CD4-positive, alpha-beta T cell (primary cell): ENCODE data around the gene KIAA2012. TPM values are rescaled to one million over a fixed set of nuclear protein-coding genes. Genes with fewer than 3 reads are reported as not detected.

Experiments used
- ATAC-seq: fragments of 200-7000 bp; cut with Tn5 transposase; one replicate; pipeline ENCODE4 v1.10.0; 2022; ENCODE audit warnings: mild to moderate bottlenecking; ENCODE audit not compliant: poor library complexity
- CTCF ChIA-PET: fragments of 350-600 bp; sonication (Branson Sonifier 250); formaldehyde crosslinking; loops from one replicate; lab custom pipeline; 2021; ENCODE audit warnings: antibody characterized with exemption, inconsistent platforms; lab: Charles Lee
- POLR2A ChIA-PET: fragments of 350-600 bp; sonication (Branson Sonifier 250); formaldehyde crosslinking; loops from one replicate; lab custom pipeline; 2021; ENCODE audit warnings: antibody characterized with exemption, inconsistent platforms; lab: Charles Lee
- DNase-seq, 14 experiments: peaks; one replicate each; pipeline ENCODE4 v3.0.0-alpha.2; 2013 to 2020; ENCODE audit warnings: mixed read lengths in 2 of 14
- H3K27ac ChIP-seq, 2 donors: one replicate each; pipeline versions ENCODE4 v1.5.1 to v1.7.0; 2013; ENCODE audit warnings: low read length in 2 of 2, low read depth in 1 of 2, mild to moderate bottlenecking in 1 of 2
- H3K27me3 ChIP-seq, 2 experiments: 1 replicate in 1 of 2; 2 replicates in 1 of 2; pipeline versions ENCODE4 v1.6.1 to v1.7.0; 2013; ENCODE audit warnings: low read length in 2 of 2, control low read depth in 1 of 2, mild to moderate bottlenecking in 1 of 2, moderate library complexity in 1 of 2; ENCODE audit not compliant: insufficient read depth in 2 of 2, control insufficient read depth in 1 of 2
- H3K36me3 ChIP-seq: one replicate; pipeline ENCODE4 v1.6.1; 2013; ENCODE audit warnings: low read length, control low read depth; ENCODE audit not compliant: insufficient read depth
- H3K4me1 ChIP-seq: one replicate; pipeline ENCODE4 v1.6.1; 2013; ENCODE audit warnings: low read length, control low read depth; ENCODE audit not compliant: insufficient read depth
- H3K4me3 ChIP-seq: one replicate; pipeline ENCODE4 v1.5.1; 2013; ENCODE audit warnings: mild to moderate bottlenecking, low read length, moderate library complexity
- H3K9me3 ChIP-seq, 2 experiments: 1 replicate in 1 of 2; 2 replicates in 1 of 2; pipeline versions ENCODE4 v1.6.1 to v1.7.0; 2013; ENCODE audit warnings: low read length in 2 of 2, mild to moderate bottlenecking in 2 of 2, control low read depth in 1 of 2, moderate library complexity in 1 of 2; ENCODE audit not compliant: control insufficient read depth in 1 of 2, insufficient read depth in 1 of 2
- H3K27ac Mint-ChIP-seq: one replicate; pipeline ENCODE4 v1.8.0; 2020; ENCODE audit warnings: mixed read lengths
- H3K27me3 Mint-ChIP-seq: one replicate; pipeline ENCODE4 v1.8.0; 2021; ENCODE audit warnings: mixed read lengths
- H3K36me3 Mint-ChIP-seq: one replicate; pipeline ENCODE4 v1.8.0; 2021; ENCODE audit warnings: low read depth, mixed read lengths
- H3K4me1 Mint-ChIP-seq: one replicate; pipeline ENCODE4 v1.8.0; 2021; ENCODE audit warnings: low read depth, mixed read lengths
- H3K4me3 Mint-ChIP-seq: one replicate; pipeline ENCODE4 v1.8.0; 2020; ENCODE audit warnings: mild to moderate bottlenecking, mixed read lengths
- H3K9me3 Mint-ChIP-seq: one replicate; pipeline ENCODE4 v1.8.0; 2020; ENCODE audit warnings: mixed read lengths
- CTCF ChIP-seq: fragments of 200-600 bp; IDR thresholded peaks from one replicate; pipeline ENCODE4 v1.8.0; 2022; ENCODE audit warnings: antibody characterized with exemption, mild to moderate bottlenecking
- intact Hi-C, 2 experiments: fragments of 100-400 bp; cut with DNase I in 1 of 2; cut with micrococcal nuclease in 1 of 2; formaldehyde crosslinking; loops; one replicate each; pipeline versions ENCODE4 v1.15.1 to v1.9.0; 2023 to 2025; cut with DNase I, micrococcal nuclease
- total RNA-seq, 174 experiments: library from RNA in 2 of 174; stranded (reverse) in 2 of 174; gene quantifications; one replicate each; pipeline ENCODE4 v1.2.3 and lab custom pipeline; 2021 to 2026

Gene KIAA2012
- total RNA-seq, 2 experiments from 2014 or later: not detected

GRCh38 chr2:202072226-202072625 is 829 bp upstream of the KIAA2012 start:
- no peak for ATAC-seq

GRCh38 chr2:202074324-202074723 is 1.3 kb downstream of the KIAA2012 start:
- peaks cover 4% of the 10 kb centered on the region for H3K27me3 Mint-ChIP-seq
- H3K27ac Mint-ChIP-seq: no peak overlapping the region
- no peaks in the 10 kb centered on the region for H3K4me1 Mint-ChIP-seq
- DNase-seq: no peak
- Histone ChIP-seq H3K4me1 (no peaks in the 10 kb centered on the region), H3K4me3 (no peak overlapping the region), H3K27ac (no peak overlapping the region), H3K27me3 (no peaks in the 10 kb centered on the region), H3K9me3 (no peaks in the 10 kb centered on the region), H3K36me3 (no peaks in the 10 kb centered on the region)
- no peak for TF ChIP-seq CTCF
- H3K36me3 Mint-ChIP-seq: no peaks in the 10 kb centered on the region
- ATAC-seq: no peak
- POLR2A ChIA-PET: no interaction called here
- intact Hi-C loops: no loop called here
- CTCF ChIA-PET: no interaction called here
- H3K4me3 Mint-ChIP-seq: no peak overlapping the region
- no peaks in the 10 kb centered on the region for H3K9me3 Mint-ChIP-seq

More at GRCh38 chr2:202072226-202072625, 829 bp upstream of the KIAA2012 start:
- no peaks in the 10 kb centered on the region for H3K27me3 ChIP-seq
- H3K36me3 ChIP-seq: no peaks in the 10 kb centered on the region
- Mint-ChIP-seq H3K9me3 (no peaks in the 10 kb centered on the region), H3K4me1 (no peaks in the 10 kb centered on the region), H3K36me3 (no peaks in the 10 kb centered on the region), H3K27me3 (peaks cover 4% of the 10 kb centered on the region), H3K27ac (no peak overlapping the region), H3K4me3 (no peak overlapping the region)
- no peaks in the 10 kb centered on the region for H3K4me1 ChIP-seq
- DNase-seq: no peak
- ChIA-PET POLR2A (no interaction called here), CTCF (no interaction called here)
- no peak overlapping the region for H3K27ac ChIP-seq
- no peak for TF ChIP-seq CTCF
- H3K4me3 ChIP-seq: no peak overlapping the region
- H3K9me3 ChIP-seq: no peaks in the 10 kb centered on the region
- intact Hi-C loops: no loop called here

GRCh38 chr2:202079310-202079709 is 6.3 kb downstream of the KIAA2012 start:
- DNase-seq: no peak
- H3K36me3 Mint-ChIP-seq: no peaks in the 10 kb centered on the region
- Histone ChIP-seq H3K27me3 (no peaks in the 10 kb centered on the region), H3K4me3 (no peak overlapping the region), H3K36me3 (no peaks in the 10 kb centered on the region), H3K9me3 (no peaks in the 10 kb centered on the region), H3K27ac (no peak overlapping the region), H3K4me1 (no peaks in the 10 kb centered on the region)
- POLR2A ChIA-PET: no interaction called here
- no peak for TF ChIP-seq CTCF
- ATAC-seq: no peak
- intact Hi-C loops: no loop called here
- H3K4me3 Mint-ChIP-seq: no peak overlapping the region
- CTCF ChIA-PET: no interaction called here
- peaks cover 4% of the 10 kb centered on the region for H3K27me3 Mint-ChIP-seq
- peaks cover 3% of the 10 kb centered on the region for H3K9me3 Mint-ChIP-seq
- no peak overlapping the region for H3K27ac Mint-ChIP-seq
- H3K4me1 Mint-ChIP-seq: no peaks in the 10 kb centered on the region
